HG03060 (cell line): ENCODE measurements around the gene DLG1.
"Not testable (repeated sequence)": the region's sequence is repeated elsewhere in the genome, so short reads cannot be mapped to it uniquely, and the experiment has no call there.

Experiments used
- ATAC-seq: cut with Tn5 transposase; IDR thresholded peaks from one replicate; pipeline ENCODE4 v1.9.1; 2021; ENCODE audit warnings: low read depth, moderate number of reproducible peaks; ENCODE audit not compliant: unreplicated experiment

Gene DLG1

DNA sequence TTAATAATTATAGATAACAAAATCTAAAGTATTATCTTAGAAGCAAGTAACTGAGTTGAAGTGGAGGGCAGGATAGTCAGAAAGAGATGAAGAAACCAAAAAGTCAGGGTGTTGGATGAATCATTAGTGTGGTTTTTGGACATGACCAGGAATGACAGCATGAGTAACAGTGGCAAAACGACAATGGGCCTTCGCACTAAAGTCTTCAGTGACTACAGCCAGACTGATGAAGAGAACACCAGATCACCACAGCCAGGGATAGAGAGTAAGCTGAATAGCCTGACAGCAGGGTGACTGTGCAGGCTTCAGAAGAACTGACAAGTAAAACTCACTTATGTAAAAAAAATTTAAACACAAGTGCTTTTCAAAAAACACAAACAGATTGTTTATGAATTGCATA lies 172.8 kb downstream of the DLG1 start:
- no peak for ATAC-seq

DNA sequence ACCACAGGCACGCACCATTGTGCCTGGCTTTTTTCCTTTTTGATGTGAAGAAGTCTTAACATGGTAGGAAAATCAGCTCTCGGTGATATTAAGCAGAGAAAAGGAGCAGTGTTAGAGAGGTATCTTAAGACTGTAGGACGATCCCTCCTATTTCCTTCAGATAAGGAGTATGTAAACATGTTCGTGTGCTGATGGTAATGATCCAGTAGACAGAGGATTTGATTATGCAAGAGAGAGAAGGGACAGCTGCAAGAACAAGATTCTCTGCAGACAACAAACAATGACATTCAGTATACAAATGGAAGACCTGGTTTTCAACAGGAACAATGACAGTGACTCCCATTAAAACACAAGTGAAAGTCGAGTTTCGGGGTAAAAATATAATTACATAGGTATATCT lies 173.7 kb downstream of the DLG1 start:
- no peak for ATAC-seq

DNA sequence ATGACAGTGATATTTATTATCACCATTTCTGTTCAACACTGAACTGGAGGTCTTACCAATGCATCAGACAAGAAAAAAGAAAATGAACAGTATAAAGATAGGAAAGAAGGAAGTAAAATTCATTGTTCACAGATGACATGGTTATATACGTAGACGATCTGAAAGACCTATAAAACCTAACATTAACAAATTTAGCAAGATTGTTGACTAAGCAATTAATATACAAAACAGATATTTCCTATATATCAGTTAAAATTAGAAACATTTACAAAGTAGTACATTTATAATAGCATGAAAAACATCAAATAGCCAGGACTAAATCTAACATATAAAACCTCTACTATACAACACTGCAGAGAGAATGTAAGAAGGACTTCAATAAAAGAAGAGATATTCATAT lies 176.0 kb downstream of the DLG1 start:
- ATAC-seq = no peak

DNA sequence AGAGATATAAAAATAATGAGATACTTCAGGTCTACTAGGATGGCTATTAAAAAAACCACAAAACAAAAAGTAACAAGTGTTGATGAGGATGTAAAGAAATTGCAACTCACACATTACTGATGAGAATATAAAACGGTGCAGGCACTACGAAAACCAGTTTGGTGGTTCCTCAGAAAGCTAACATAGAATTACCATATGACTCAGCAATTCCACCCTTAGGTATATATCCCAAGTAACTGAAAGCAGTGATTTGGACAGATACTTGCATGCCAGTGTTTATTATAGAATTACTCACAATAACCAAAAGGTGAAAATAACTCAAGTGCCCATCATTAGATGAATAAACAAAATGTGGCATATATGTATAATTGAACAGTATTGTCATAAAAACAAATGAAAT lies 181.3 kb downstream of the DLG1 start:
- no peak for ATAC-seq

DNA sequence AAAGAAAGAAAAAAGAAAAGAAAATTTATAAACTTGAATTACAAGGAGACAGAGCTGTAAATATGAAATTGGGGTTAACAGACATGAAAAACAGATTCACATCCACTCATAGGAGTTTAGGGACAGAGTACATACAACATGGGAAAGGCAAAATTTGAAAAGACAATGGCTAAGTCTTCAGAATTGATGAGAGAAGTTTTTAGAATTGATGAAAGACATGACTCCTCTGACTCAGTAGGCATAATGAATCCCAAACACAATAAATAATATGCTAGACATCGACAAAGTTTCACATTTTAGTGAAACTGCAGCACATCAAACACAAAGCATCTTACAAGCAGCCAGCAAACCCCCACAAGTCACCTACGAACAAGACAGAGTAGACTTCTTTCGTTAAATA lies 184.4 kb downstream of the DLG1 start:
- no peak for ATAC-seq

DNA sequence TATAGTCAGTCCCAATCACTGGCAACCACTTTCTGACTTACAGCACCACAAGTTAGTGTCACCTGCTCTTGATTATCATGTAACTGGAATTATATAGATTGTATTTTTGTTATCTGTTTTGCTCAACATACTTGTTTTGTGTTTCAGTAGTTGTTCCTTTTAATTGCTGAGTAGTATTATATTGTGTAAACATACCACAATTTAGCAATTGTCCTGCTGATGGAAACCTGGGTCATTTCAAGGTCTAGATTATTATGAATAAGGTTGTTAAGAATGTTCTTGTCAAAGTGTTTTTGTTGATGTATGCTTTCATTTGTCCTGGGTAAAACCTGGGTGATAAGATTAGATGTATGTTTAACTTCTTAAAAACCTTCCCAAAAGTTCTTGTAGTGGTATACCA lies 186.7 kb downstream of the DLG1 start:
- ATAC-seq = no peak

DNA sequence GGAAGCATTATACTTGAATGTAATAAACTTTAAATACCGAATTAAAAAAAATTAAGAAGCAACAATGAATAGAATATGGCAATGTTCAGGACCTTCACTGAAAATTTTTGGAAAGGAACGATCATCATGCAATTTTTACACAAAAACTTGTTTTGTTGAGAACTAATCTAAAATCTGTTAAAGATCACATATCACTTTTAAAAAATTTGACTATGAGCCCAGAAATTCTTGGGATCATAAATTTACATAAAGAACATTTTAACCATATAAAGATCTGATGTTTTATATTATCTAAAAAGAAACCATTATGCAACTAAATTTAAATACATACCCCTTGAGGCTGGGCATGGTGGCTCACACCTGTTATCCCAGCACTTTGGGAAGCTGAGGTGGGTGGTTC lies 192.6 kb downstream of the DLG1 start:
- no peak for ATAC-seq

DNA sequence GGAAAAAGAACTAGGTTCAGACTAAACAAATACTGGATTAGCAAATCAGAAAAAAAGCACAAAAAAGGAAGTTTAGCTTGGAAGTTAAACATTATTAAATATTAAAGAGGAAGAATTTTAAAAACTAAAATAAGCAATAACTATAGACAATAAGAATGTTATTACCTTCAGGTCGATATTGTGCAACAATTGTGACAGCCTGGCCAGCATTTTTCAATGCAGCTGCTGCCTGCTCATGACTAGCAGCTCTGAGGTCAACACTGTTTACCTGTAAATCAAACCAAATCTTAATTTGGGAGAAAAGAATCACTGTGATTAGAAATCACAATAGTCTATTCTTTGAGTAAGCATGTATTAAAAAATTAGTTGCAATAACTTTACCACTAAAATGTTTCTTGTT lies 193.7 kb downstream of the DLG1 start:
- ATAC-seq = no peak

DNA sequence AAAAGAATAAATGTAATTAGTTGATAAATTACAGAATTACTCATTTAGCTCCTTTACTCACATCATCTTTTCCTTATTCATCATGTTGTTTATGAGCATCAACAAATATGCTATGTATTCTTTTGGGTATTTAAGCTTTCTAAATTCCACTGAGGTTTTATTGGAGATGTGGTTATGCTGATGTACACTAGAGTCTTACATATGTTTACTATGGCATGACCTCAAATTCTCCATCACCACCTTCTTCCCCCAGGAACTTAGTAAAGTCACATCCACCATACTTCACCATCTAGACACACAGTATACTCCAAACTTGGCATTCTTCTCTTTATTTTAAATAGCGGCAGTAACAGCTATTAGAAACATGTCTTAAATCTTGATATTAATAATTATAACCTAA lies 194.6 kb downstream of the DLG1 start:
- ATAC-seq = no peak

DNA sequence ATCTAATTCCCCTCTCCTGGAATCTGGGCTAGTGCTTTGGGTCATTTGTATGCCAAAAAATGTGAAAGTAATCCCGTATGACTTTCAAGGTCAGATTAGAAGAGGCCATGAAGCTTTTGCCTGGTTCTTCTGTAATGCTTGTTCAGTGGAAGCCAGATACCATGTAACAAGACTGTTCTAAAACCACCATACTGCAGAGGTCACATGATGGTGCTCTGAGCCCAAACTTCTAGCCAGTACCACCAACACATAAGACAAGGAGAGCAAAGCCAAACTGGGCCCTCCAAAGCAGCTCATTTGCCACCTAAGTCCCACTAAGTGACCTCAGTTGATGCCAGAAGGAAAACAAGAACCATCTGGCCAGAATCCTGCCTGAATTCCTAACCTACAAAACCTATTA lies 204.5 kb downstream of the DLG1 start:
- ATAC-seq = no peak

DNA sequence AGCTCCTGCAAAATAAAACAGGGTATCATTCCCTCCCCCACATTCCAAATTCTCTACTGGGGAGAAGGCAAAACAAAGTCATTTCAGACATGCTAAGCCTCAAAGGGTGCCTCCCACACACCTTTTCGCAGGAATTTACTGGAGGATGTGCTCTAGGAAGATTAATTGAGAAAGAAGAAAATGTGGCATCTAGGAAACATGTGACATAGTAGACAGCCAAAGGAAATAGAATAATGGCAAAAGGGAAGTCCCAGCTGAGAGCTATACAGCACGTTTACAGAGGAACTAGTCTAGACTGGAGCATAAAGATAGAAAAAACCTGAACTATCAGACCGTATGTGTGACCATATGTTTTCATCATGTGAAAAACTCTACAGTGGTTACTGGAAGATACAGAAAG lies 210.0 kb downstream of the DLG1 start:
- ATAC-seq = no peak

DNA sequence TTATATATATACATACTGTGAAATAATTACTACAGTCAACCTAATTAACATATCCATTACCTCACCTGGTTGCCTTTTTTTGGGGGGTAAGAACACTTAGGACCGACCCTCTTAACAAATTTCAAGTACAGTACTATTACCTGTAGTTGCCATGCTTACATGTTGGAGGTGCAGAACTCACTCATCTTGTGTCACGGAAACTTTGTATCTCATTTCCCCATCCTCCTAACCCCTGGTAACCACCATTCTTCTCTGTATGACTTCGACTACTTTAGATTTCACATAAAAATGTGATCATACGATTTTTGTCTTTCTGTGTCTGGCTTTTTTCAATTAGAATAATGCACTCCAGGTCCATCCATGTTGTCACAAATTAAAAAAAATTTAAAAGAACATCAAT lies 213.3 kb downstream of the DLG1 start:
- ATAC-seq = no peak

DNA sequence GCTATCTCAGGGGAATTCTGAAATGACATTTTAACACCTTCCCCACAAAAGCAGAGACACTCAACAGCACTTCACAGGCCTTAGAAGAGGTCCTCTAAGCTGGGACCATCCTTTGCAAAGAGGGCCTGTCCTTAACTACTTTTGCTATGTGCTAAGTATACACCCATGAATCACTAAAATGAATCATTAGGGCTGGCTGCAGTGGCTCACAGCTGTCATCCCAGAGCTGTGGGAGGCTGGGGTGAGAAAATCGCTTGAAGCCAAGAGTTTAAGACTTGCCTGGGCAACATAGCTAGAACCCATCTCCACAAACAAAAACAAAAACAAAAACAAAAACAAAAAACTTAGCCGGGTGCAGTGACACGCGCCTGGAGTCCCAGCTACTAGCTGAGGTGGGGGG lies 214.9 kb downstream of the DLG1 start:
- no peak for ATAC-seq

DNA sequence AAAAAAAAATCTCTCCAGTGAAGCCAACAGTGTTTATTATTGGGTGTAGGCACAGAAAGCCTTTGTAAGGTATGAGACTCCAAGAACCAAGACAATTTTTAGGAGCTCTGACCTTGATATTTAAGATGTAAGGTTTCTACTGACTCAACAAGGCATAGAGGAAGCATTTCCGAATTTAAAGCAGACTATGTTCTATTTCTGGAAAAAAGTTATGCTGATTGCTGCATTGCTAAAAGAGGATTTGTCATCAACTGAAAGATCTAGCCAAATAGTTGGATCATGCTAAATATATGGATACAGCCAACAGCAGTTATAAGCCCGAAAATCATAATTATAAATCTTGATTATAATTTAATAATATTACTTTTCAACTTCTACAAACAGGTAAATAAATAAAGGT lies 215.5 kb downstream of the DLG1 start:
- ATAC-seq = no peak

DNA sequence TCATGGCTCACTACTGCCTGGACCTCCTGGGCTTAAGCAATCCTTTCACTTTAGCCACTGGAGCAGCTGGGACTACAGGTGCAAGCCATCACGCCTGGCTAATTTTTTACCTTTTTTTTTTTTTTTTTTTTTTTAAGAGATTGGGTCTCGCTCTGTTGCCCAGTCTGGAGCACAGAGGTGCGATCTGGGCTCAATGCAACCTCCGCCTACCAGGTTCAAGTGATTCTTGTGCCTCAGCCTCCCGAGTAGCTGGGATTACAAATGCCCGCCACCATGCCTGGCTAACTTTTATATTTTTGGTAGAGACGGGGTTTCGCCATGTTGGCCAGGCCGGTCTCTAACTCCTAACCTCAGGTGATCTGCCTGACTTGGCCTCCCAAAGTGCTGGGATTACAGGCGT lies 218.1 kb downstream of the DLG1 start:
- no peak for ATAC-seq

DNA sequence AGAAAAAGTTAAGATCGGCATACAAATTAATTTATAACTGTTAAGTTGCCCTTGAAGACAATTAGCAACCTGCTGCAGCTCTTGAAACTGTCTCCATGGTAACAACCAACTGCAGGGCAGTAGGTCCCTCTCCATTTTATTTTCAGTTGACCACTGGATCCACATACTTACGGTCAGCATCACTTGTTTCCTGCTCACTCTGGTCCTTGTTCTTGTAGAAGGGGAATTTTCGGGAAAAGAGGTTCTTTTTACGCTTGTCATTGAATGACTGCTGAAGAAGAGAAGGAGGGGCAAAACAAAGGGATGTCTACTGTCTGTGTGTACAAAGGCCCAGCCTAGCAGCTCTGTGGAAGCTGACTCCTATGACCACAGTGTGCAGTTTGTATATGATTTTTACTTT lies 222.0 kb downstream of the DLG1 start:
- no peak for ATAC-seq

DNA sequence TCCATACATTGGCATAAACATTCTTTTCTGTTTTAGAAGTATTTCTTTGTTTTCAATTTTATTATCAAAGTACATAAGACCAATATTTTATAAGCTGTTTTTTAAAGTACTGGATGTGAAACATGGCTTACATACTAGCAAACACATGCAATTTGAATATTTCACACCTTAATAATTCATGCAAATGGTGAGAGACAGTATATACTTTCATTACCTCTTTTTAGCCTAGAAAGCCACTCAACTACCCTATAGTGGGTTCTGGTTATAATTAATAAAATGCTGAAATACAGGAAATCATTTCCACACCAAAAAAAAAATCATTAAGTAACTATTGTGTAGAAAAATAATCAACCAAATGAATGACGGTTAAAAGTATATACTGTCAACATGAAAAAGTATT lies 230.3 kb downstream of the DLG1 start:
- no peak for ATAC-seq

DNA sequence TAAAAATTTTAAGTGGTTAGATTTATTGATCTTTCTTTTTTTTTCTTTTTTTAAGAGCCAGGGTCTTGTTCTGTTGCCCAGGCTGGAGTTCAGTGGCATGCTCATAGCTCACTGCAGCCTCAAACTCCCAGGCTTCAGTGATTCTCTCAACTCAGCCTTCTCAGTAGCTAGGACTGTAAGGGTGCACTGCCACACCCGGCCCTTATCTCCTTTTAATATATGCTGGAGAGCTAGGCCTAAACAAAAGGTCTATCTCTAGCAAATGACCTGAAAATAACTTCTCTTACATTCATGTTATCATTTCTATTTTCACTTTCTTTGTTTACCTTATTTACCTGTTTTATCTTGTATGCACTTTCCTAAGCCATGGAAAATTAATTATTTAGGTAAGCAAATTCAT lies 233.6 kb downstream of the DLG1 start:
- no peak for ATAC-seq

DNA sequence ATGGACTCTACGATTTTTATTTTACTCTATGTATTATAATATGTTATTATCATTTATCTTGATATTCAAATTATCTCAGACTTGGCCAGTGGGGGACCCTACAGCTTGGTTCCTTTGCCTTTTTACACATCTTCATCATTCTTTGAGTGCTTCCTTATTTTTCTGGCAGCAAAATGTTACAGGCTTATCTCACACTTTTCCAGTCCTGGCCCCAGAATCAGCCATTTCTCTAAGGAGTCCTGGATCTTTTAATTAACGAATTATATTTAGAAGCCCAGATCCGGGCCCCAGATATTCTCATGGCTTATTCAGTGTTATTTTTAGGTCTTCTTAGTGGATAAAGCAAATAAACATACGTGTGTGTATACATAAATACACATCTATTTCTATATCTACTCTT lies 236.0 kb downstream of the DLG1 start:
- no peak for ATAC-seq

DNA sequence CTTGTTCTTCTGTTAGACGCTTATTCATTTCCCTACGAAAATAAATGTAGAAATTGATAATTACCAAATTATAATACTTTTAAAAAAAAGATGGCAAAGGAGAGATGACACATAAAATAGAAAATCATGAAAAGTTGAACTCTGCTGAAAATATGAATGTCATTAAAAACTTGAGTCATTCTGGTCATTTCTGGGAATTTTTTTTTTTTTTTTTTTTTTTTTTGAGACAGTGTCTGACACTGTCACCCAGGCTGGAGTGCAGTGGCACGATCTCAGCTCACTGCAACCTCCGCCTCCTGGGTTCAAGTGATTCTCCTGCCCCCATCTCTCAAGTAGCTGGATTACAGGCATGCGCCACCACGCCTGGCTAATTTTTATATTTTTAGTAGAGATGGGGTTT lies 246.8 kb downstream of the DLG1 start:
- ATAC-seq = not testable (repeated sequence)

DNA sequence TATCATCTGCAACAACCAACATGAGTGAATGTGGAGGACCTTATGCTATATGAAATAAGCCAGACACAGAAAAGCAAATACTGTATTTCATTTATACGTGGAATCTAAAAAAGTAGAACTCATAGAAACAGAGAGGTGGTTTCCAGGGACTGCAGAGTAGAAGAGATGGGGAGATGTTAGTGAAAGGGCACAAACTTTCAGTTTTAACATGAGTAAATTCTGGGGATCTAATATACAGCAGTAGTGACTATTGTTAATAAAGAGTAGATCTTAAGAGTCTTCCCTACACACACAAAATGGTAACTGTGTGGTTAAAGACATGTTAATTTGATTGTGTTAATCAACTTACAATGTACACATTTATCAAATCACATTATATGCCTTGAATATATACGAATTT lies 247.9 kb downstream of the DLG1 start:
- no peak for ATAC-seq

DNA sequence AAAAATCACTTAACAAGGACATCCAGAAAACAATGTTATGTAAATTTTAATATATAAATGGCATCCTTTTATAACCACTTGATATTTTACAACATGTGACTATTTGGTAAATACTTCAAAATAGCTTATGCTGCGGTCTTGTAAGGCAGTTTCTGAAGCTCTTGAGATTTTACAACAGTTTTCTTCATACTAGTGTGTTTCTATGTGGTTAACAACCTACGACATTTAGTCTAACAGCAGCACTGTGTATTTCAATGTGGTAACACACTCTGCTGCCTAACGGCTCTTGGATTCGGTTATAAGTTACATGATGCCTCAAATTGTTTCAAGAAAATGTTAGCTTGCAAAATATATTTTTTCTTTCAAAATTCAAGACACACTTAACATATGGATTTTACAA lies 255.9 kb downstream of the DLG1 start:
- ATAC-seq = no peak

DNA sequence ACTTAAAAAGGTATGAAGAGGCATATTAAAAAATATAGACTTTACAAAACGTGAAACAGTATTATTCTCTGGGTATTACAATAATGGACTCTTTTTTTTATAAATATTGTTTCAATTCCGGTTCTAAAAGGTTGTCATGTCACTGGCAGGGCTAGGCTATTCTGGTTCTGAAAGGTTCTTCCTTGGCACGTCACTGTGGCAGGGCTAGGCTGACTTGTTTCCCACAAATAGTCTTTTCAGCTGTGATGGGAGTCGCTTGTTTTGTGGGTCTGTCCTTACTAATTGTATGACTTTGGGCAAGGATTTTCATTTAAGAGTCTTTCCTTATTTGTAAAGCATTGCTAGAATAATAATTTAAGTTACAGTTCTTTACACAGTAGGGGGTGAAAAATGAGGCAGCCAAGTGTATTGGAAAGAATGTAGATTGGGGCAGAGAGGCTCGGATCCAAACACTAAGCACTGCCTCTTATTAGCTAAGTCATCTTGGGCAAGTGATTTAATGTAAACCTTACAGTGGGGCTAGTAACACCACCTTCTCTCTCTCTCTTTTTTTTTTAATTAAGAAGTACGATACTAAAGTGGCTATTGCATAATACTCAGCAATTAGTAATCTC lies 256.4 kb downstream of the DLG1 start:
- ATAC-seq = no peak
